Stimulated activated memory B cell treated with anti-CD40 and anti-IgM and Interleukin-4, amounts not matched to agents 10 μg/mL and 1 μg/mL and 100 μg/mL, for 72 hours (primary cell): ENCODE results near the gene AP5B1.

ENCODE experiments used
- ATAC-seq: fragments of 150-1000 bp; cut with Tn5 transposase; 2 replicates; pipeline ENCODE4 v1.10.0; 2021
- H3K27ac Mint-ChIP-seq: one replicate; pipeline ENCODE4 v1.8.0; 2022; ENCODE audit warnings: mild to moderate bottlenecking, mixed read lengths
- H3K27me3 Mint-ChIP-seq: one replicate; pipeline ENCODE4 v1.8.0; 2022; ENCODE audit warnings: mixed read lengths
- H3K36me3 Mint-ChIP-seq: one replicate; pipeline ENCODE4 v1.8.0; 2022; ENCODE audit warnings: mixed read lengths
- H3K4me1 Mint-ChIP-seq: one replicate; pipeline ENCODE4 v1.8.0; 2022; ENCODE audit warnings: mixed read lengths
- H3K4me3 Mint-ChIP-seq: one replicate; pipeline ENCODE4 v1.8.0; 2022; ENCODE audit warnings: mild to moderate bottlenecking, moderate library complexity, mixed read lengths
- H3K9me3 Mint-ChIP-seq: one replicate; pipeline ENCODE4 v1.8.0; 2022; ENCODE audit warnings: mixed read lengths

Gene AP5B1

DNA sequence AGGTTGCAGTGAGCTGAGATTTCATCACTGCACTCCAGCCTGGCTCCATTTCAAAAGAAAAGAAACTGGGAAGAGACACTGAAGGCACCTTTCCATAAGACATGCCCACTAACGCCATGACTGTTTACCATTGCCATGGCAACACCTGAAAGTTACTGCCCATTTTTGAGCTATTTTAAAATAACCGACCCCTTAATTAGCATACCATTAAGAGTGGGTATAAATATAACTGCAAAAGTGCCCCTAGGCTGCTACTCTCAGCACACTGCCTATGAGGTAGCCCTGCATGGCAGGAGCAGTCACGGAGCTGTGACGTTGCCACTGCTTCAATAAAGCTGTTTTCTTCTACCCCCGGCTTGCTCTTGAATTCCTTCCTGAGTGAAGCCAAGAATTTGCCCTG, 50.3 kb downstream of the AP5B1 start:
- H3K27me3 Mint-ChIP-seq: peaks cover 37% of the 10 kb centered on the region
- H3K9me3 Mint-ChIP-seq: no peaks in the 10 kb centered on the region
- no peak for ATAC-seq
- H3K4me3 Mint-ChIP-seq: no peak overlapping the region
- H3K27ac Mint-ChIP-seq: no peak overlapping the region
- no peaks in the 10 kb centered on the region for H3K4me1 Mint-ChIP-seq
- no peaks in the 10 kb centered on the region for H3K36me3 Mint-ChIP-seq

DNA sequence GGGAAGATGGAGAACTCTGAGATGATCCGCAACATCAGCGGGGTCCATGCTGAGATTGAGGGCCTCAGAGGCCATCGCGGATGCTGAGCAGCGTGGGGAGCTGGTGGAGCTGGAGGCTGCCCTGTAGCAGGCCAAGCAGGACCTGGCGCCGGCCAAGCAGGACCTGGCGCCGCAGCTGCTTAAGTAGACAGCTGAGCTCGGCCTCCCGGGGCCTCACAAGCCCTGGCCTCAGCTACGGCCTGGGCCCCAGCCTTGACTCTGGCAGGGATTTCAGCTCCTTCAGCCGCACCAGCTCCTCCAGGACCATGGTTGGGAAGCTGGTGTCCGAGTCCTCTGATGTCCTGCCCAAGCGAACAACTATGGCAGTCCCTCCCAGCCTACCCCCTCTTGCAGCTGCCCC, 52.9 kb downstream of the AP5B1 start:
- no peaks in the 10 kb centered on the region for H3K9me3 Mint-ChIP-seq
- H3K27me3 Mint-ChIP-seq: peaks cover 32% of the 10 kb centered on the region
- ATAC-seq: no peak
- H3K27ac Mint-ChIP-seq: no peak overlapping the region
- no peaks in the 10 kb centered on the region for H3K36me3 Mint-ChIP-seq
- no peaks in the 10 kb centered on the region for H3K4me1 Mint-ChIP-seq
- H3K4me3 Mint-ChIP-seq: no peak overlapping the region

DNA sequence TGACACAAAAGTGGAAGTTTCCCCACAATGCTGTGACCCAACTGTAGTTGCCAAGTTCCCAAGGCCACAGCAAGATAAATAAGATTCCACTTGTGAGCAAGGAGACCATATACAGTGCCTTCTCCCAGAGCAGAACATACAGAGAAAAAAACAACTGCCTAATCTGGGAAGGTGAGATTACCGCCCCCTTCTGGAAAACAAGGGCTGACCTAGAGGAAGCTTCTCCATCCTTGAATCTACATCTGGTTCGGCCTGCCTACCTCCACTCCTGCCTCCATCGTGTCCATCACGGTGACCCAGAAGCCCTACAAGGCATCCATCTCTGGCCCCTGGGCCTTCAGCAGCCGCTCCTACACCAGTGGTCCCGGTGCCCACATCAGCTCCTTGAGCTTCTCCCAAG, 54.1 kb downstream of the AP5B1 start:
- Mint-ChIP-seq H3K27ac (no peak overlapping the region), H3K36me3 (no peaks in the 10 kb centered on the region), H3K9me3 (no peaks in the 10 kb centered on the region), H3K4me3 (no peak overlapping the region), H3K4me1 (no peaks in the 10 kb centered on the region), H3K27me3 (peaks cover 20% of the 10 kb centered on the region)
- ATAC-seq: no peak
